Measurements from ENCODE around the gene CD164L2.

CD164L2 gene

DNA sequence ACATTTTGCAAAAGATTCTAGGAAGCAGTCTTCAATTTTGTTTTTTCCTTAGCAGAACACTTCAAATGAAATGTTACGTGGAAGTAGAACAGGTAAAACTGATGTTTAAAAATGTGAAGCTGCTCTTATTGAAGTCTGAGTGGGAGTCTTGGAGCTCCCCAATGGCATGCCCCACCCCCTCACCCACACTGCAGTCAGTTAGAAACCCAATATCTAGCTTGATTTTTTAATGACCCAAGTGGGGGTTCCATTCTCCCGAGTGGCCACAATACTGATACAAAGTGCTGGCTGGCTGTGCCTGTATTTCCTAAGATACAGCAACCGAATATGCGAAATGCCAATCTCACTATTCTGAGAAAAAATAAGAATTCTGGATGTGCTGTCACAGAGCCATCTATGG is 40.6 kb upstream of the CD164L2 start:
- Histone ChIP-seq H2AFZ (ENCODE audit: low read depth, low read length) (no peak overlapping the region), H3K9ac (ENCODE audit: low read length) (no peak overlapping the region), H3K27me3 (ENCODE audit: low read depth, low read length) (no peaks in the 10 kb centered on the region), H3K79me2 (ENCODE audit: low read length) (peaks cover 5% of the 10 kb centered on the region; the same call in 1 of the 2 replicates), H4K20me1 (ENCODE audit: insufficient read depth, low read length) (0 out of 2 replicates have a peak, but pooled peaks cover 14% of the 10 kb centered on the region), H3K4me1 (ENCODE audit: low read length) (peaks cover 38% of the 10 kb centered on the region), H3K9me3 (ENCODE audit: insufficient read depth, low read length) (no peaks in the 10 kb centered on the region), H3K4me3 (ENCODE audit: low read length) (no peak overlapping the region), H3K4me2 (ENCODE audit: low read length) (no peak overlapping the region), H3K36me3 (replicated peaks; ENCODE audit: low read depth, low read length) (peaks cover 6% of the 10 kb centered on the region), H3K27ac (ENCODE audit: low read length) (no peak overlapping the region)
- TF ChIP-seq, protein P1, sequence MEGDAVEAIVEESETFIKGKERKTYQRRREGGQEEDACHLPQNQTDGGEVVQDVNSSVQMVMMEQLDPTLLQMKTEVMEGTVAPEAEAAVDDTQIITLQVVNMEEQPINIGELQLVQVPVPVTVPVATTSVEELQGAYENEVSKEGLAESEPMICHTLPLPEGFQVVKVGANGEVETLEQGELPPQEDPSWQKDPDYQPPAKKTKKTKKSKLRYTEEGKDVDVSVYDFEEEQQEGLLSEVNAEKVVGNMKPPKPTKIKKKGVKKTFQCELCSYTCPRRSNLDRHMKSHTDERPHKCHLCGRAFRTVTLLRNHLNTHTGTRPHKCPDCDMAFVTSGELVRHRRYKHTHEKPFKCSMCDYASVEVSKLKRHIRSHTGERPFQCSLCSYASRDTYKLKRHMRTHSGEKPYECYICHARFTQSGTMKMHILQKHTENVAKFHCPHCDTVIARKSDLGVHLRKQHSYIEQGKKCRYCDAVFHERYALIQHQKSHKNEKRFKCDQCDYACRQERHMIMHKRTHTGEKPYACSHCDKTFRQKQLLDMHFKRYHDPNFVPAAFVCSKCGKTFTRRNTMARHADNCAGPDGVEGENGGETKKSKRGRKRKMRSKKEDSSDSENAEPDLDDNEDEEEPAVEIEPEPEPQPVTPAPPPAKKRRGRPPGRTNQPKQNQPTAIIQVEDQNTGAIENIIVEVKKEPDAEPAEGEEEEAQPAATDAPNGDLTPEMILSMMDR (IDR thresholded peaks at IDR 0.05; ENCODE audit: low read depth, low read length) = no peak
- no peak for TF ChIP-seq EZH2phosphoT487 (IDR thresholded peaks at IDR 0.05; ENCODE audit: low read depth)

DNA sequence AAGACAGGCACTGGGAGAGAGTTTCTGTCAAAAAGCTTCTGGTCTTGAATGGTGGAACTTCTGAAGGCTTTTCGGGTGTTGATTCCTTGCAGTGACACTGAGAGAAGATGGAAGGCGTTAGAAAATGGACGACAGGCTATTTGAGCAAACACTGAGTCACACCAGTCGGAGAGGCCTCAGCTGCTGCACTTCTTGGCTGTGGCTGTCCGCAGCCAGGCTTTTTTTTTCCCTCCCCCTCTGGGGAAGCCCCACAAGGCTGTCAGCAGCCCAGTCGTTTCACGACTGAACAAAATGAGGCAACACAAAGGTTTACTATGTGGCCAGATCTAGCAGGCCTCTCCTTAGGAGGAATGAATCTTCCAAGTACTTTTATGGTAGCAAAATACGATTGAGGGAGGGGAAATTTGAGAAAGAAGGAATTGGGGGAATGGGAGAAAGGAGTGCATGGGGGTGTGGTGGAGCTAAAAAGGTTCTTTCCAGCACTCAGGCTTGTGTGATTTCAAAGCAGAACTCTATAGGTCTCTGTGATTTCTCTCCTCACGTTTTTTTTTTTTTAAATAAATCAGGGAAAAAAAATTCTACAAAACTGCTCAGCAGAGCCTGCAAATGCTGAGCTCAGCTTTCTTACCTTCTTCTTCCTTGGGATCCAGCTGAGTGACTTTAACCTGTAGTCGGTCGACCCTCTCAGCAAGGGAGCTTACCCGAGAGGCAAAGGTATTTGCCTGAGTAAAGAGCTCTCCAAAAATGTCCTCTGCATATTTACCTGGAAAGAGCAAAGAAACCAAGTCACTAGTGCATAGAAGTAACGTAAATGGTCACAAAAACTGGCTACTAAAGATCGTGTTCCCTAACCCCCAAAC is 35.4 kb upstream of the CD164L2 start:
- Histone ChIP-seq H4K20me1 (ENCODE audit: insufficient read depth, low read length) (no peaks in the 10 kb centered on the region), H3K4me2 (ENCODE audit: low read length) (peak overlapping the region; percentile 89), H2AFZ (ENCODE audit: low read depth, low read length) (no peak overlapping the region), H3K27me3 (ENCODE audit: low read depth, low read length) (no peaks in the 10 kb centered on the region), H3K4me3 (ENCODE audit: low read length) (peak overlapping the region; percentile 64), H3K4me1 (ENCODE audit: low read length) (peaks cover 46% of the 10 kb centered on the region), H3K36me3 (replicated peaks; ENCODE audit: low read depth, low read length) (peaks cover 23% of the 10 kb centered on the region), H3K9ac (ENCODE audit: low read length) (peak overlapping the region; percentile 63), H3K27ac (ENCODE audit: low read length) (peak overlapping the region; percentile 93), H3K9me3 (ENCODE audit: insufficient read depth, low read length) (no peaks in the 10 kb centered on the region), H3K79me2 (ENCODE audit: low read length) (peaks cover 5% of the 10 kb centered on the region; the same call in 1 of the 2 replicates)
- TF ChIP-seq, protein P1 (IDR thresholded peaks at IDR 0.05; ENCODE audit: low read depth, low read length) = no peak
- TF ChIP-seq EZH2phosphoT487 (IDR thresholded peaks at IDR 0.05; ENCODE audit: low read depth) = no peak

DNA sequence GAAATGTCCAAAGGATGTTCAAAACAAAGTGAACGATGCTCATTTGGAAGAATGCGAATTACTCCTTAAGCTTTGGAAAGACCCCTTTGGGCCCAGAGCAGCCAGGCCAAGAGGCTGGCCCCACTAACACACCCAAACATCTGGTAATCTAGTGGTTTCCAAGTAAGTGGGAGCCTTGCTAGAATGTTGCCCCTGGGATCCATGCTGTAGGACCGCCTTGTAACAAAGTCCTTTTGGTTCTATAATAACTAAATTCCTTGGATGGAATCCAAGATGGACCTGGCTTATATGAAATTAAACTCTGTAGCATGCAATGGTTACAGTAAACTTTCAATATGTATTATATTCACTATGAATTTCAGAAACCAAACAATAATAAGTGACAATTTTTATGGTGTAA is 34.6 kb upstream of the CD164L2 start:
- peak overlapping the region; percentile 89 for H3K4me2 ChIP-seq (ENCODE audit: low read length)
- peaks cover 45% of the 10 kb centered on the region for H3K4me1 ChIP-seq (ENCODE audit: low read length)
- peaks cover 27% of the 10 kb centered on the region for H3K36me3 ChIP-seq (replicated peaks; ENCODE audit: low read depth, low read length)
- no peak overlapping the region for H2AFZ ChIP-seq (ENCODE audit: low read depth, low read length)
- H4K20me1 ChIP-seq (ENCODE audit: insufficient read depth, low read length) = no peaks in the 10 kb centered on the region
- peak overlapping the region; percentile 63 for H3K9ac ChIP-seq (ENCODE audit: low read length)
- H3K9me3 ChIP-seq (ENCODE audit: insufficient read depth, low read length) = no peaks in the 10 kb centered on the region
- no peaks in the 10 kb centered on the region for H3K27me3 ChIP-seq (ENCODE audit: low read depth, low read length)
- peak overlapping the region; percentile 93 for H3K27ac ChIP-seq (ENCODE audit: low read length)
- H3K79me2 ChIP-seq (ENCODE audit: low read length) = peaks cover 5% of the 10 kb centered on the region; the same call in 1 of the 2 replicates
- 0 out of 2 replicates have a peak overlapping the region, but pooled peaks have one; percentile 64 for H3K4me3 ChIP-seq (ENCODE audit: low read length)
- TF ChIP-seq EZH2phosphoT487 (IDR thresholded peaks at IDR 0.05; ENCODE audit: low read depth) = no peak
- TF ChIP-seq, protein P1 (IDR thresholded peaks at IDR 0.05; ENCODE audit: low read depth, low read length) = no peak

DNA sequence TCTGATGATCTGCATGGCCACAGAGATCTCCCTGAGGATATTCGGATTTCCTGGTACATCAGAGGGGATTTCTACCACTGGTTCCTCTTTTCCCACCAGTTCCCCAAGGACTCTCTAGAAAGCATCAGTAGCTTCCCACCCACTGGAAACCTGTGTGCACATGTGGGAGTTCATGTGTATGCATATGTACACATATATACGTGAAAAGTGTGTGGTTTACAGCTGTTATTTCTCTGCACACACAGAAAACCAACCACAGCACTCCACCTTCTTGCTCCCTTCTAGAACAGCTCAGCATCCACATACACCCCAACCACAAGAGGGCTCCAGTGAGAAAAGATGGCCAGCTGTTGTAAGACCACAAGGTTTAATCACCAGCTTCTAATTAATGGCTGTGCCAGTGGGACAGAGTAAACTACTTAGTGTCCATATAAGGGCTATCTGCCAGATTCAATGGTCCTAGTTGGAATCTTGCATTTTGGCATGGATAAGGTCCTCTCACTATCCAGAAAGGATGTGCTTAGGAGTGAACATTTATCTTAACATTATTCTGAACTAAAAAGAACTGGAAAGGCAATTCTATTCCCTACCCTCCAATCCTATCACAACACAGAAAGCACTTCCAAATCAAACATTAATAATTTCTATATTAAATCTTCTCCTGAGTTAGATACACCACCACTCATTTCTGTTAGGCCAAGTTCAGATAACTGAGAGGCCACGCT is 33.4 kb upstream of the CD164L2 start:
- Histone ChIP-seq H3K27me3 (ENCODE audit: low read depth, low read length) (no peaks in the 10 kb centered on the region), H3K9me3 (ENCODE audit: insufficient read depth, low read length) (no peaks in the 10 kb centered on the region), H4K20me1 (ENCODE audit: insufficient read depth, low read length) (no peaks in the 10 kb centered on the region), H3K27ac (ENCODE audit: low read length) (no peak overlapping the region), H3K9ac (ENCODE audit: low read length) (no peak overlapping the region), H3K36me3 (replicated peaks; ENCODE audit: low read depth, low read length) (peaks cover 30% of the 10 kb centered on the region), H3K79me2 (ENCODE audit: low read length) (peaks cover 3% of the 10 kb centered on the region; the same call in 1 of the 2 replicates), H2AFZ (ENCODE audit: low read depth, low read length) (no peak overlapping the region), H3K4me3 (ENCODE audit: low read length) (no peak overlapping the region), H3K4me1 (ENCODE audit: low read length) (peaks cover 46% of the 10 kb centered on the region), H3K4me2 (ENCODE audit: low read length) (no peak overlapping the region)
- no peak for TF ChIP-seq EZH2phosphoT487 (IDR thresholded peaks at IDR 0.05; ENCODE audit: low read depth)
- TF ChIP-seq, protein P1 (IDR thresholded peaks at IDR 0.05; ENCODE audit: low read depth, low read length) = peak; percentile 69
